NT2/D1 (cell line): ENCODE data around the gene LARGE1.

ENCODE experiments used
- SUZ12 ChIP-seq: IDR thresholded peaks from 2 replicates; pipeline ENCODE4 v1.6.1; 2011; ENCODE audit not compliant: insufficient read length, insufficient read depth; ENCODE audit errors: extremely low read depth
- YY1 ChIP-seq: IDR thresholded peaks from 2 replicates; pipeline ENCODE4 v1.6.1; 2011; ENCODE audit not compliant: insufficient read length, insufficient read depth
- ZNF274 ChIP-seq: IDR thresholded peaks from 2 replicates; pipeline ENCODE4 v1.6.1; 2011; ENCODE audit warnings: mild to moderate bottlenecking, low read depth, low read length

DNA sequence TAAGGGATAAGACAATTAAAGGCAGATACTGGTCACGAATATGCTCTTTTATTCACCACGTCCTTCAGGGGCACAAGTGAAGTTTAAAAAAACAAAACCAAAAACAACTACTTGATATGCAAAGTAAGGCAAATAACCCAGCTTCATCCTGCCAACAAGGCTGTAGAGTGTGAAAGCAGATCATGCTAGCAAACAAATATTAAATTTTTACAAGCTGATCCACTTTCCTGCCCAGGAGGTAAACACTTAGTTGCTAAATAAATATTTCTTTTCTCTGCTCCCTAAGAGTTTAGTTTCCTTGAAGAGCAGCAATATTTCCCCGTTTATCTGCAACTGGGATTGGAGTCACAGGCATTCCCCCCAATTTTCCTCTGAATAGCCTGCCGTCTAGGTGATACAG, 300.2 kb downstream of the LARGE1 start:
- TF ChIP-seq YY1 (no peak), ZNF274 (no peak), SUZ12 (no peak)
